Measurements from ENCODE around the gene GTF3C5.
"Not testable (repeated sequence)": the region's sequence is repeated elsewhere in the genome, so short reads cannot be mapped to it uniquely, and the experiment has no call there.

DNA sequence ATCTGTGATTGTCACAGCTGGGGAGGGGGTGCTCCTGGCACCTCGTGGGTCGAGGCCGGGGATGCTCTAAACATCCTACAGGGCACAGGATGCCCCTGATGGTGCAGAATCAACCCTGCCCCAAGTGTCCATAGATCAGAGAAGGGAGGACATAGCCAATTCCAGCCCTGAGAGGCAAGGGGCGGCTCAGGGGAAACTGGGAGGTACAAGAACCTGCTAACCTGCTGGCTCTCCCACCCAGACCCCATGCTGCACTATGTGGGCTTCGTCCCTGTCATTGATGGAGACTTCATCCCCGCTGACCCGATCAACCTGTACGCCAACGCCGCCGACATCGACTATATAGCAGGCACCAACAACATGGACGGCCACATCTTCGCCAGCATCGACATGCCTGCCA is 37.6 kb downstream of the GTF3C5 start:
- TF ChIP-seq, protein P1, sequence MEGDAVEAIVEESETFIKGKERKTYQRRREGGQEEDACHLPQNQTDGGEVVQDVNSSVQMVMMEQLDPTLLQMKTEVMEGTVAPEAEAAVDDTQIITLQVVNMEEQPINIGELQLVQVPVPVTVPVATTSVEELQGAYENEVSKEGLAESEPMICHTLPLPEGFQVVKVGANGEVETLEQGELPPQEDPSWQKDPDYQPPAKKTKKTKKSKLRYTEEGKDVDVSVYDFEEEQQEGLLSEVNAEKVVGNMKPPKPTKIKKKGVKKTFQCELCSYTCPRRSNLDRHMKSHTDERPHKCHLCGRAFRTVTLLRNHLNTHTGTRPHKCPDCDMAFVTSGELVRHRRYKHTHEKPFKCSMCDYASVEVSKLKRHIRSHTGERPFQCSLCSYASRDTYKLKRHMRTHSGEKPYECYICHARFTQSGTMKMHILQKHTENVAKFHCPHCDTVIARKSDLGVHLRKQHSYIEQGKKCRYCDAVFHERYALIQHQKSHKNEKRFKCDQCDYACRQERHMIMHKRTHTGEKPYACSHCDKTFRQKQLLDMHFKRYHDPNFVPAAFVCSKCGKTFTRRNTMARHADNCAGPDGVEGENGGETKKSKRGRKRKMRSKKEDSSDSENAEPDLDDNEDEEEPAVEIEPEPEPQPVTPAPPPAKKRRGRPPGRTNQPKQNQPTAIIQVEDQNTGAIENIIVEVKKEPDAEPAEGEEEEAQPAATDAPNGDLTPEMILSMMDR (IDR thresholded peaks at IDR 0.05) = not testable (repeated sequence)
- not testable (repeated sequence) for TF ChIP-seq POLR2A, POLR2AphosphoS5, EP300 (IDR thresholded peaks at IDR 0.05)
